ENCODE measurements around the gene PCCA. TPM values are rescaled to one million over a fixed set of nuclear protein-coding genes. Genes with fewer than 3 reads are reported as not detected.
"Not testable (repeated sequence)": the region's sequence is repeated elsewhere in the genome, so short reads cannot be mapped to it uniquely, and the experiment has no call there.

Gene PCCA
- 14.8 and 15.7 TPM in 2 replicates for total RNA-seq

DNA sequence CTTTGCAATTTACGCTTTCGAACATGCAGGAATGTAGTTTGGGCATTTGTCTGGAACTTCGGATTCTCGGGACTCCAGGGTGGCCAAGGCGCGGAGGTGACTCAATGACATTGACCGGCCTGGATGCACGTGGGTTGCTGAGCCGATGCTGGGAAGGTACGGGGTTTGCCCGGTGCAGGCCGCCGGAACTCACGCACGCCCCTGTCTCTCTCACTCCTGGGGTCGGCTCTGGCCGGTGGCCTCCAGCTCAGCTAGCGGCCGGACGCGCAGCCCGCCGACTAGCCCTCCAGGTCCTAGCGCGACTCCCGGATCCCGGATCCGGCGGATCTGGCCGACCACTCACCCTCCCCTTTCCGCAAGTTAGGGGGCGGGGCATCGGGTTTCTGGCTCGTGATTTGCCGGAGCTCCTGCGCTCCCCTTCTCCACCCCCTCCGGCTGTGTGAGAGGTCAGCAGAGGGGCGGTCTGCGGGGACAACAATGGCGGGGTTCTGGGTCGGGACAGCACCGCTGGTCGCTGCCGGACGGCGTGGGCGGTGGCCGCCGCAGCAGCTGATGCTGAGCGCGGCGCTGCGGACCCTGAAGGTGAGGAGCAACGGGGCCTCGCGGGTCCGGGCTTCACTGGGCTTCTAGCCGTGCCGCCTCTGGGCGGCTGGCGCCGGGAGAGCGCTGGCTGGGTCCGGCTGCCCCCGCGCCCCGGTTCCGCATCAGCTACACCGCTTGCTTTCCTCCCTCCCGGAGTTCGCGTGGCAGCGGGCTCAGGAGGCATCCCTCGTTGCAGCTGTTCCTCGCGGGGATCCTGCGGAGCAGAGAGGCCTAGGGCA, at the start of gene PCCA:
TSS of gene PCCA (plus strand) at position 450 of the 821 bp plus-strand sequence. CDS start at position 478, 28 bp downstream.
- intact Hi-C loops (cut with micrococcal nuclease), result loop anchor here (1.0 to 10.0 kb wide), 15 partner anchors 42 to 1037 kb away; partner anchors contain the start of genes CLYBL and GPR183

DNA sequence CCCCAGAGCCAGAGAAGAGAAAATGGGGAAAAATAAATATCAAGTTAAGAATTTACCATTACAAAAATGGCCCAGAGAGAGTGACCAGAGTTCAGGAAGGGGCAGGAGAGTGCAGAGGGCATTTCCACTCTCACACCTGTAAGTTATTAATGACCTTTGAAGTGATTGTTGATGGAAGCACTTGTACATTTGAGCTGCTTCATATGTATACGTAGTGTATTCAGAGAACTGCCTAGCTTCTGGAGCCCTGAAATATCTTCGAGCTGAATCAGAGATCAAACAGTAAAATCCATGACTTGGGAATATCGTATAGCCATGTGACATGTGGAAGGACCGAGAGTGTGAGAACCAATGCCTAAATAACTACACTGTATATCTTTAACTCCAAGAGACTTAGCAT, 49.2 kb upstream of the PCCA start:
- intact Hi-C loops (cut with micrococcal nuclease), result no loop called here

DNA sequence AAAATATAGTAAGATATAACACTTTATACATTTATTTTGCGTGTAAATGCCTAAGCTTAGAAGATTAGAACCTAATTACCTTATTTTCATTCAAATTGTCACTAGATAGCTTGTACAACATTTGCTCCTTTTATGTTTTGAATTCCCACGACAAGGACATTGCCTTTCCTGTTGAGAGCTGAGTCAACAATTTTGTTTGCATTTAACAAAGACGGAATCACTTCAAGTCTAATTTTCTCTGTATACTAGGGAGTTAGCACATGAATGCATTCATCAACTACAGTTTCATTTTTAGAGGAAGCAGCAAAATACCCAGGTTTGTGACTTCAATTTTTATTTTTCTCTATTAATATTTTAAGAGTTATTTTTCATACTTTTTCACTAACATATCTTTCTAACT, 48.7 kb upstream of the PCCA start:
- intact Hi-C loops (cut with micrococcal nuclease), result no loop called here

DNA sequence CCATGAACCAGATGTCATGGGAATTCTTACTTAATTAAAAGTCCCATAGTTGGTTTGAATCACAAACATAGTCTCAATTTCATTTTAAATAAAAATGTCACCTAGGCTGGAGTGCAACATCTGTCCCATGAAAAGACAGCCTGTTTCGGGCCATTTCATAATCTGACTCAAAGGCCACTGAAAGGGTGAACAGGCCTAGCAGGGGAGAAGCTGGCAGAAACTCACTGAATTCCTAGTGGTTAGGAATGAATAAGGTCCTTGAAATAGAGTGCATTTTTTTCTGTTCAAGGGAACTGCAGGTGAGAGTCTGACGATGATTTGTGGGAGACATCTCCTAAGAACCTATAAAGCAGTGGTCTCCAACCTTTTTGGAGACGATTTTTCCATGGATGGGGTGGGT, 44.0 kb upstream of the PCCA start:
- intact Hi-C loops (cut with micrococcal nuclease), result no loop called here

GRCh38 chr13:100045355-100045754, 43.5 kb upstream of the PCCA start:
- intact Hi-C loops (cut with micrococcal nuclease), result no loop called here

DNA sequence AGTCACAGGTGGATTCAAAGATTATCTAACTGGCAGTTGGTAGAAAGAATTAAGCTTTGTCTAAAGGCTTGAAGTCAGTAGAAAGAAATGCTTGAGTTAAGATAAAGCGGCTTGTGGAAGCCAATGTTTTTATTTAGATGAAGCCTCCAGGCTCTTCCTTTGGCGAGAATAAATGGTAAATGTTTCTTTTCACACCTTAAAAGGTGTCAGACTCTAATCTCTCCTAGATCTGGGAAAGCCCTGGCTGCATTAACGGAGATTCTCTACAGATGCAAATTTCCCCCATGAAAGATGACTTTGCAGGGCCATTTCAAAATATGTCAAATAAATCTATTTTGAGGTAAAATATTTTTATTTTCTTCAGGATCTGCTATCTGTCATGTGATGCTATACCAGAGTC, 37.8 kb upstream of the PCCA start:
- intact Hi-C loops (cut with micrococcal nuclease), result no loop called here

GRCh38 chr13:100059827-100060226, 29.1 kb upstream of the PCCA start:
- intact Hi-C loops (cut with micrococcal nuclease), result no loop called here

DNA sequence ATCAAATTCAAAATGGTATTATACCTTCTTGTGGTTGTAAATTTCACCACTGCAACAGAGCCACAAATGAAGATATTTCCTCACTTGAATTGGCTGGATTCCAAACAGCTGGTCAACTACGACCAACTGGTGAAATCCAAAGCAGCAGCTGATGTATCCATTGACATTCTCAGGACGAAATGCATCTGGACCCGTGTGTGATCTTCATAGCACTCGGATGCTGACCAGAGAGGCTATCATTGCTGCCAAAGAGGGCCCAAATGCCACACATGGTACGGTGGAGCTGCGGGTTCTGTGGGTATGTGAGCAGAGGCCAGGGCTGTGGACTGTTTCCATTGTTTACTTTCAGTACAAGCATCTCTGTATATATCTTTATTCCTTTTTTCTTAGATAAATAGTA, 25.6 kb upstream of the PCCA start:
- intact Hi-C loops (cut with micrococcal nuclease), result no loop called here

GRCh38 chr13:100063906-100064305, 25.0 kb upstream of the PCCA start:
- intact Hi-C loops (cut with micrococcal nuclease), result no loop called here

DNA sequence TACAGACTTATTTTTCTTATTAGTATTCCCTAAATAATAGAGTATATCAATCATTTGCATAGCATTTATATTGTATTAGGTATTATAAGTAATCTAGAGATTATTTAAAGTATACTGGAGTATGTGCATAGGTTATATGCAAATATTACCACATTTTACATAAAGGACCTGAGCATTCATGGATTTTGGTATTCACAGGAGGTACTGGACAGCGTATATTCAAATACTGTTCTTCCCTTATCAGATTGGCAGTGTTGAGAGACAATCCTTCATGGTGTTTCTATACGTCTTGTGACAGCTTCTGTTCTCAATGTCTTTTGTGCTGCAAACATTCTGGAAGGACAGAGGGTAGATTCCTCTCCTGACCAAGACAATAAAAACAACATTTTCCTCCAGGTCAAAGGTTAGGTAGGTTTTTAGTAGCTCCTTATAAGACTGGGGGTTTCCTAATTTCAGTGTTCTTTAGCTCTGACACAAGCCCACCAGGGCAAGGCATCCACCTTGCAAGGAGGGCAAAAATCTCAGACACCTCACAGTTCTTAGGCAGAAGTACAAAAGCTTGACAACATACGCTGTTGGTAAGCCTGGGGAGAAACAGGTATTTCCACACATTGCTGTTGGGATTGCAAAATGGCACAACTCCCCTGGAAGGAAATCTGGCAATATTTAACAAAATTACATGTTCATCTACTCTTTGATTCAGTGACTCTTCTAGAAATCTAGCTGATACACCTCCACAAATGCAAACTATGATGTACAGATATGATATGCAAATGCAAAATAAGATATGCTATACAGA, 20.6 kb upstream of the PCCA start:
- intact Hi-C loops (cut with micrococcal nuclease), result no loop called here

DNA sequence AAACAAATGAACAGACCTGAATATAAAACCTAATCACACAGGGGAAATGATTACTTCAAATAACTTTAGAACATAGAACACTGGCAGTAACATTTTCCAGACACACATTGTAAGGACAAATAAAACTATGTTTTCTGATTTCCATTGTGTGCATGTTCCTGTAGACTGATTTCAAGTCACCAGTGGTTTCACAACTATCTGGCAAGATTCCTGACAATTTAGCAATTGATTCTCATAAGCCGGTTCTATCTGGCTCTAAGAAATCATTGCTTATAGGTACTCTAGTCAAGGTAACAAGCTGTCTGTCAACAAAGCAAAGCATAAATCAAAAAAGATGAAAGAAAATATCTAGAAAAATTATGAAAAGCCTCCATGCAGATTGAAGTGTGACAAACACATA, 19.6 kb upstream of the PCCA start:
- intact Hi-C loops (cut with micrococcal nuclease), result no loop called here

DNA sequence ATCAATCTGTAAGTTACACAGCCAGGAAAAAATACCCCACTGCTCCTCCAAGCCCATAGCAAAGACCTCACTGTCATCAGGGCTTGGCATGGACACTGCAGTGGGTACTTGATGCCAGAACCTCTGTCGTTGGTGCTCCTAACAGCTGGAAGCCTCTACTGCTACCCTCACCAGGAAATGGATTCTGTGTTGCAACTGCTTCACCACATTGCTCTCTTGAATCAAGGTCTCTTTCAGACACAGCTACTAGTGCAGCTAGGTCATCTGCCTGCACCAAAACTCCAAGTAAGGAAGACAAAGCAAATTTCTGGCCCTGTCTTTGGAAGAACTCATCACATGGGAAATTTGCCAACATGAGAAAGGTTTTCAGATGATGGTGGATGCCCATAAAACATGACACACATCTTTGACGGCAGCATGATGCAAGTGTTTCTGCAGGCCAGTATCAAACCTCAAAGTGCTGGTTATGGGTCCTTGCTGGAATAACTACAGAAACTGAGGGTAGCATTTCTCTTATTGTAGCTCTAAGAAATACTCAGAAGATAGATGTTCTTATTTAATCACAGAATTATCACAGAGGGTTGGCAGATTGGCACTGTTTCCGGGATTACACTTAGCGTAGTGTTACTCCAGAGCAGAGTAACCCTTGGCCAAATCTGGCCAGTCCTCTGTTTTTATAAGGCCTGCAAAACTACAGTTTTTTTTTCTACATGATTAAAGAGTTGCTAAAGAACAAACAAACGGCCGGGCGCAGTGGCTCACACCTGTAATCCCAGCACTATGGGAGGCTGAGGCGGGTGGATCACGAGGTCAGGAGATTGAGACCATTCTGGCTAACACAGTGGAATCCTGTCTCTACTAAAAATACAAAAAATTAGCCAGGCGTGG, 12.9 kb upstream of the PCCA start:
- intact Hi-C loops (cut with micrococcal nuclease), result no loop called here

GRCh38 chr13:100079003-100079402, 9.9 kb upstream of the PCCA start:
- intact Hi-C loops (cut with micrococcal nuclease), result not testable (repeated sequence)

GRCh38 chr13:100083401-100083800, 5.5 kb upstream of the PCCA start:
- intact Hi-C loops (cut with micrococcal nuclease), result loop anchor here (10.0 kb wide), 1 partner anchor 779 kb away; the partner anchor contains the start of gene GPR183

DNA sequence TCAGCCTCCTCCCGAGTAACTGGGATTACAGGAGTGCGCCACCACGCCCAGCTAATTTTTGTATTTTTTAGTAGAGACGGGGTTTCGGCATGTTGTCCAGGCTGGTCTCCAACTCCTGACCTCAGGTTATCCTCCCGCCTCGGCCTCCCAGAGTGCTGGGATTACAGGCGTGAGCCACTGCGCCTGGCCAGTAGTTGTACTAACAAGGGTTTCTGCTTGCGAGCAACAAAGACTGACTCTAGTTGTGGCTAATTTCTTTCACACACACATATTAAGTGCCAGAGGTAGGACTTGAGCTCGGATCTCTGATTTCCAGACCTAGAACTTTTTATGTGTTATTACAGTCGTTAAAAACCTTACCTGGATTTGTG, 635 bp upstream of the PCCA start:
- intact Hi-C loops (cut with micrococcal nuclease), result loop anchor here (2.0 to 10.0 kb wide), 8 partner anchors 43 to 1036 kb away; partner anchors contain the start of genes CLYBL and GPR183

- intact Hi-C loops (cut with micrococcal nuclease), result loop anchor here (1.0 to 10.0 kb wide), 15 partner anchors 41 to 1037 kb away; partner anchors contain the start of genes CLYBL and GPR183
These were observed 656 bp downstream of the PCCA start for GRCh38 chr13:100089465-100090032.

- intact Hi-C loops (cut with micrococcal nuclease), result no loop called here
These were observed 2.0 kb downstream of the PCCA start for GRCh38 chr13:100090861-100091260.

GRCh38 chr13:100091391-100091790, 2.5 kb downstream of the PCCA start:
- intact Hi-C loops (cut with micrococcal nuclease), result no loop called here

DNA sequence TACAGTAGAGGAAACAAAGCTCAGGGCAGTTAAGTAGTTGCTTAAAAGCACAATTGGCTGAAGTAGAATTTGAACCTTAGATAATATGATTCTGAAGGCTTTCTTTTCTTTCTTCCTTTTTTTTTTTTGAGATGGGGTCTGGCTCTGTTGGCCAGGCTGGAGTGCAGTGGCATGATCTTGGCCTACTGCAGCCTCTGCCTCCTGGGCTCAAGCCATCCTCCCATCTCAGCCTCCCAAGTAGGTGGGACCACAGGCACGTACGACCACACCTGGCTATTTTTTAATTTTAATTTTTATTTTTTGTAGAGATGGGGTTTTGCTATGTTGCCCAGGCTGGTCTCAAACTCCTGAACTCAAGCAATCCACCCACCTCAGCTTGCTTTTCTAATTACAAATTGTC, 3.4 kb downstream of the PCCA start:
- intact Hi-C loops (cut with micrococcal nuclease), result not testable (repeated sequence)

GRCh38 chr13:100095498-100095897, 6.6 kb downstream of the PCCA start:
- intact Hi-C loops (cut with micrococcal nuclease), result no loop called here

DNA sequence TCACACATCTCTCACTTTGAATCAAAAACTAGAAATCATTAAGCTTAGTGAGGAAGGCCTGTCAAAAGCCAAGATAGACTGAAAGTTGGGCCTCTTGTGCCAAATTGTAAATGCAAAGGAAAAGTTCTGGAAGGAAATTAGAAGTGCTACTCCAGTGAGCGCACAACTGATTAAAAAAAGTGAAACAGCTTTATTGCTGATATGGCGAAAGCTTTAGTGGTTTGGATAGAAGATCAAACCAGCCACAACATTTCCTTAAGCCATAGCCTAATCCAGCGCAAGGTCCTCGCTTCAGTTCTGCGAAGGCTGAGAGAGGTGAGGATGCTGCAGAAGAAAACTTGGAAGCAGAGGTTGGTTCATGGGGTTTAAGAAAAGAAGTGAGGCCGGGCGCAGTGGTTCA, 7.6 kb downstream of the PCCA start:
- intact Hi-C loops (cut with micrococcal nuclease), result no loop called here
